HG03575 (cell line): ENCODE data around the gene PDZD8.
"Not testable (repeated sequence)": the region's sequence is repeated elsewhere in the genome, so short reads cannot be mapped to it uniquely, and the experiment has no call there.

Source experiments
- ATAC-seq: cut with Tn5 transposase; IDR thresholded peaks from one replicate; pipeline ENCODE4 v1.9.1; 2021; ENCODE audit not compliant: unreplicated experiment, insufficient number of reproducible peaks, low FRiP score; ENCODE audit errors: extremely low read depth

PDZD8 gene

DNA sequence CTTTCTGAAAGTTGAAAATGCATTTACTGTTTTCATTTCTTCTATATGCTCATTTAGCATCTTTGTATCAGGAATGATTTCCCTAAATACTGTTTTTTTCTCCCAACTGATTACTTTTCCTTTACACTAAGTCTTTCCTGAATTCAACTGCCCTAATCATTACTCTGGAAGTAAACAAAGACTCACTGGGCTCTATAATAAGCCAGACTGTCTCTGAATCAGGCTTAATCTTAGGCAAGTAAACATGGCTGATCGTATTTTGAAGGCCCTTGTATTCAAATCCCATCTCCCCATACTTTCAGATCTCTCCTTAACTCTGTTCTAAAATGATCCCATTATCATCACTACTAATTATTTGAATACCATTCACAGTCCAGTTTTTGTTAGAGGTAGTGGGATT is 61.6 kb downstream of the PDZD8 start:
- no peak for ATAC-seq

DNA sequence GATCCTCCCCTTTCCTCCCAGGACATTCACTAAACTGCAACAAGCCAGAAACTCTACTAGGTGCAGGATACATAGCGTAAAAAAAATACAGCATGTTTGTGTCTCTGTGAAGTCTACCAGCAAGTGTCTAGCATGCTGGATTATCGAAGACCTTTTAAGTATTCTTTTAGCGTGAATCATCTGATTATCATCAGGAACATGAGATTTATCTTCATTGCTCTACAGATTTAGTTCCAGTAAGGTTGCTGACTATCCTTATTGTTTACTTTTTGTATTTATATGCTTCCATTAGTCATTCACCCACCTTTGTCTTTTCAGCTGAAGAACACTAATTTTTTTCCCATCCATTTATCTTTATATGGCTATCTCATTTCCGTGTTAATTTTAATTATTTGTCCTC is 62.8 kb downstream of the PDZD8 start:
- ATAC-seq = no peak

DNA sequence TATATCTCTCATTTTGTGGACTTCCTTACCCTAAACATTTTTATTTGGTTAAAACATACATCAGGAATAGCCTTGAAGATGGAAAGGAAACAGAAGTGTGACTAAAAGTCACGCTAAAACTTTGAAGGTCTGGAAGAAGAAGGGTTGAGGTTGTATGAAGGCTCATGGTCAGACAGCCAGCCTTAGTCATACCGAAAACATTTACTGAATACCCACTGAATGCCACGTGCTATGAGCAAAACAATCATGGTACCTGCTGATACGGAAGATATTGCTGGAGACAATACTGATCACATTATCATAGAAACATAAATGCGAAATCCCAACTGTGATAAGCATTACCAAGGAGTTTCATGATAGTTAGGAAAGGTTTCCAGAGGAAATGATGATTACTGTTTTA is 64.0 kb downstream of the PDZD8 start:
- ATAC-seq = no peak

DNA sequence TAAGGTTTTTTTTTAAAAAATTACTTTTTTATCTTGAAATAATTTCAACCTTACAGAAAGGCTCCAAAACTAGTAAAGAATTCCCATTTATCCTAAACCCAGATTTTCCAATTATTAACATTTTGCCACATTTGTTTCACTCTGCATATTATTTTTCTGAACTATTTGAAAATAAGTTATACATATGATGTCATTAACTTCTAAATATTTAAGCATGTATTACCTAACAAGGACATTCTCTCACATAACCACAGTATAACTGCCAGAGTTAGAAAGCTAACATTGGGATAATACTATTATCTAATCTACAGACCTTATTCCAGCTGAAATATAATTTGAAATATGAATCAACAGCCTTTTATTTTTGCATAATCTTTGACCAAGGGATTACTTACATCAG is 68.6 kb downstream of the PDZD8 start:
- ATAC-seq = no peak

DNA sequence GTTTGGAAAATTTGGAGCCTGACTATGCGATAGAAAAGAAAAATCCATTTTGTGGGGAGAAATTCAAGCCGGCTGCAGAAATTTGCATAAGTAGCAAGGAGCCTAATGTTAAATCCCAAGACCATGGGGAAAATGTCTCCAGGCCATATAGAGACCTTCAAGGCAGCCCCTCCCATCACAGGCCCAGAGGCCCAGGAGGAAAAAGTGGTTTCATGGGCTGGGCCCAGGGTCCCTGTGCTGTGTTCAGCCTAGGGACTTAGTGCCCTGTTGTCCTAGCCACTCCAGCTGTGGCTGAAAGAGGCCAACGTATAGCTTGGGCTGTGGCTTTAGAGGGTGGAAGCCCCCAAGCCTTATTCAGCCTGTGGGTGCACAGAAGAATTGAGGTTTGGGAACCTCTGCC is 71.8 kb downstream of the PDZD8 start:
- ATAC-seq = not testable (repeated sequence)

DNA sequence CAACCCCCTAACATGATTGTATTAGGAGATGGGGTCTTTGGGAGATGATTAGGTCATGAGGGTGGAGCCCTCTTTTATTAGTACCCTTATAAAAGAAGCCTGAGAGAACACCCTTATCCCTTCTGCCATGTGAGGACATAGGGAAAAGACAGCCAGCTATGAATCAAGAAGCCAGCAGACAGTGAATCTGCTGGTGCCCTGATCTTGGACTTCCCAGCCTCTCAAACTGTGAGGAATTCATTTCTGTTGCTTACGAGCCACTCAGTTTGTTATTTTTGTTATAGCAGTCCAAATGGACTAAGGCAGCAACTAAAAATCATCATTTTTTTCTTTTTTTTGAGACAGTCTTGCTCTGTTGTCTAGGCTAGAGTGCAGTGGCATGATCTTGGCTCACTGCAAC is 74.6 kb downstream of the PDZD8 start:
- no peak for ATAC-seq

DNA sequence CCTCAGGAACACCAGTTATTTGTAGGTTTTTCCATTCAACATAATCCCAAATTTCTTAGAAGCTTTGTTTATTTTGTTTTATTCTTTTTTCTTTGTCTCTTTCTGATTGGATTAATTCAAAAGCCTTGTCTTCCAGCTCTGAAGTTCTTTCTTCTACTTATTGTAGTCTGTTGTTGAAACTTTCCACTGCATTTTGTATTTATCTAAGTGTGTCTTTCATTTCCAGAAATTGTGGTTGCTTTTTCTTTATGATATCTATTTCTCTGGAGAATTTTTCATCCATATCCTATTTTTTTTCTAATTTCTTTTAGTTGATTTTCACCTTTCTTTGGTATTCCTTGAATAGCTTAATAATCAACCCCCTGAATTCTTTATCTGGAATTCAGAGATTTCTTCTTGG is 75.8 kb downstream of the PDZD8 start:
- no peak for ATAC-seq

DNA sequence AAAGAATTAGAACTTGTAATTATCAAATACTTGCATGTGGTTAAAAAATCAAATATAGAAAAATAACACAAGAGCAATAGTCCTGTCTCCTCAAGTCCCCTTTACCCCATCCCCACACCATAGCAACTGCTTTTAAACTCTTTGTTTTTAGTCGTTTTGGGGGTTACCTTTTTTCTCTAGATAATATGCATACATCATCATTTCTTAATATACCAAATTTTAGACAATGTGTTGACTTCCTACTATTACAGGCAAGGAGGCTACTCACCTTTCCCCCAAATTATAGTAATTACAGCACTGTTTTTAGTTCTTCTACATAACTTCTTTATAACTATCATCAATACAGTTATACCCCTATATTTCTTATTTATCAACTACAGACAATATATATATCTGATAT is 77.0 kb downstream of the PDZD8 start:
- ATAC-seq = no peak

DNA sequence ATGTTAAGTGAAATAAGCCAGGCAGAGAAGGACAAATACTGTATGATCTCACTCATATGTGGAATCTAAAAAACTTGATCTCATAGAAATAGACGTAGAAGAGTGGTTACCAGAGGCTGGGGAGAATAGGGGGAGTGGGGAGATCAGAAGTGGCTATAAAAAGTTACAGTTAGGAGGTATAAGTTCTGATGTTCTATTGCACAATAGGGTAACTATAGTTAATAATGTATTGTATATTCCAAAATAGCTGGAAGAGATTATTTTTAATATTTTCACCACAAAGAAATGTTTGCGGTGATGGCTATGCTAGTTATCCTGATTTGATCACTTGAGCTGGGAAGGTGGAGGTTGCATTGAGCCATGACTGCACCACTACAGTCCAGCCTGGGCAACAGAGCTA is 80.5 kb downstream of the PDZD8 start:
- ATAC-seq = no peak

DNA sequence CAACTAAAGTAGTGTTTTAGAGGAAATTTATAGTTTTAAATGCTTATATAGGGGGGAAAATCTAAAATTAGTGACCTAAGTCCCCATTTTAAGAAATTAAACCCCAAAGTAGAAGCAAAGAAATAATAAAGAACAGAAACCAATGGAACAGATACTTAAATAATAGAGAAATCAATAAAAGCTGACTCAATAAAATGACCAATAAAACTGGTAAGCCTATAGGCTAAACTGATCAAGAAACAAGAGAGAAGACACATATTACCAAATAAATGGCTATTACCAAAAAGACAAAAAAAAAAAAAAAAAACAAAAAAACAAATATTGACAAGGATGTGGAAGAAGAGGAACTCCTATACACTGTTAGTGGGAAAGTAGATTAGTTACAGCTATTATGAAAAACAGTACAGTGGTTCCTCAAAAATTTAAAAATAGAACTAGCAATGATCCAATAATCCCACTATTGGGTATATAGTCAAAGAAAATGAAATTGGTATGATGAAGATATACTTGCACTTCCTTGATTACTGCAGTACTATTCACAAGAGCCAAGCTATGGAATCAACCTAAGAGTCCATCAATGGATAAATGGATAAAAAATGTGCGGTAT is 81.1 kb downstream of the PDZD8 start:
- no peak for ATAC-seq

DNA sequence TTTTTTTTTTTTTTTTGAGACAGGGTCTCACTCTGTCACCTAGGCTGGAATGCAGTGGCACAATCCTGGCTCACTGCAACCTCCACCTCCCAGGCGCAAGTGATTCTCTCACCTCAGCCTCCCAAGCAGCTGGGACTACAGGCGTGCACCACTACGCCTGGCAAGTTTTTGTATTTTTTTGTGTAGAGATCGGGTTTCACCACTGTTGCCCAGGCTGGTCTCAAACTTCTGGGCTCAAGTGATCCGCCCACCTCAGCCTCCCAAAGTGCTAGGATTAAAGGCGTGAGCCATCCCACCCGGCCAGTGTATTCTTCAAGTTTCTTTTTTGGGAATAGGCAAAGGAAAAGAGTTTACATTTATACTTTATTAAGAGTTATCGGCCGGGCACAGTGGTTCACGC is 84.4 kb downstream of the PDZD8 start:
- not testable (repeated sequence) for ATAC-seq

DNA sequence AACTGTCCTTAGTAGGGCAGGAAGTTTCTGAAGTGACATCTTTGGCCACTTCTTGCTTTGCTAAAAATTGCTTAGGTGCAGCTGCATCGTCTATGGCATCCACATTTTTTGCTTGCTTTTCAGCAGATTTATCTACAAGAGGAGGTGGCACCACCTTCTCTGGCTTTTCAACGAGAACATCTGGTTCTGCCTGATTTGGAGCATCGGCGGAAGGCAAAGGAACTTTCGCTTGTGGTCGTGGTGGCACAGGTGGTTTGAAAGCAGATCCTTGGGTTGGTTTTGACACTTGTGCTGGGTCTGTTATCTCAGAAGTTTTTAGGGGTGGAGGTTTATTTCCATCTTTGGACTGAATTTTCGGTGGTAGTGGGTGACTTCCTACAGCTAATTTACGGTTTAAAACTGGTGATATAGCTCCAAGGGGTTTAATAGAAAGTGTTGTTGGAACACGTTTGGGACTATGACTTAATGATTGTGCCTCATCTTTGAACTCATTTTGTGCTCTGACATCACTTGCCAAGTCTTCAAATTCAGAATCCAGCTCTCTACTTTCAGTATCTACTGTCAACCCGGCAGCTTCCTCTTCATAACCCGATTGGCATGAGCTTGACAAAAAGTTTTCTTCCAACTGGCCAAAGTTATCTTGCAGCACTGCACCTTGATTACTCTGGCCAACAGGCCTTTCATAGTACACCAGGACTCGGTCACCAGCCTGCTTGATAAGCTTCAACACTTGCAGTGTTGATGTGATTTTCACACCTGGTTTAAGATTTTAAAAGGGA is 90.3 kb downstream of the PDZD8 start:
- no peak for ATAC-seq

DNA sequence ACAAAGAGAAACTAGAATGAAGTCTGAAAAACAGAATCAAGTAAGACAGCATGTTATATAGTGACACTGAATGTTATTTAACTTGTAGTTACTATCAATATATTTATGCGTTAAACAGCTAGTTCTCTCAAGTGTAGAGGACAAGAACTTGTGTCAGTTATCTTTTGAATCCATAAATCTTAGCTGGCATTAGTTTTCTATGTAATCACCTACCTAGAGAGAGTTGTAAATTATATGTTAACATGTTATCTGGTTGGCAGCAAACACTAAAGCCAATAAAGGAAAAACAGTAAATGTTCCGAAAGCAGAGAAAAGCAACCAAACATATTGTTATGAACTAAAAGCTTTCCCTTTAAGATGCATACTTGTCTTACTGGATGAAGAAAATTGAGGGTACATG is 97.6 kb downstream of the PDZD8 start:
- no peak for ATAC-seq

DNA sequence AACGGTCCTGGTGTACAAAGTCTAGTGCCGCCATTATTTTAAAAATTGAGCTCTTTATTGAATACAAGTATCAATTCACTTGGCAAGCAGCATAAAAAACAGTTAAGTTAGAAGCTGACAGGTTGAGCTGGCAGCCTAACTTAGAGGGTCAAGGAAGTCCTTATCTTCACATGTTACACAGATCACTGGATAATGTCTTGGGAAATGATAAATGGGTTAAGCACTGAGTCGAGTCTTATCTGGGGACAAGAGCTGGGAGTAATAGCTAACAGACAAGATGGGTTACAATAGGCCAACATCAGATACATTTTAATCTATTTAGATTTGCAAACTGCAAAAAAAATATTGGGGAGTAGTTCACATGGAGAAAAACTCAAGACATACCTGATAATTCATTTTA is 100.1 kb downstream of the PDZD8 start:
- no peak for ATAC-seq

DNA sequence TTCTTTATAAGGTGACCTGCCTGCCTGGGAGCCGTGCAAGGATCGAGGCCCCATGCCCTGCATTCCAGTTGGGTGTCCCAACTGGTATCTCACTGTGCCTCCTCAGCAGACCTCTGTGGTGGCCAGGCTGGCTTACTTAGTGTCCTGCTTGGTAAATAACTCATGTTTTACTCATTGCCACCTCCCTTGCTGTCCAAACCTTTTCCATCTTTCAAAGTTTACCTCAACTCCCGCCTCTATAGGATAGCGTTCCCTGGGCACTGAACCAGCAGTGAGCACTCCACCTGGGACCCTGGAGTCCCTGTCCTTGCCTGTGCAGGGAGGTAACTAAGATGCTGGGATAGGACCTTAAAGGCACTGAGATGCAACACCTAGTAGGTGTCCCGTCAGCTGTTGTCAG is 100.7 kb downstream of the PDZD8 start:
- no peak for ATAC-seq

DNA sequence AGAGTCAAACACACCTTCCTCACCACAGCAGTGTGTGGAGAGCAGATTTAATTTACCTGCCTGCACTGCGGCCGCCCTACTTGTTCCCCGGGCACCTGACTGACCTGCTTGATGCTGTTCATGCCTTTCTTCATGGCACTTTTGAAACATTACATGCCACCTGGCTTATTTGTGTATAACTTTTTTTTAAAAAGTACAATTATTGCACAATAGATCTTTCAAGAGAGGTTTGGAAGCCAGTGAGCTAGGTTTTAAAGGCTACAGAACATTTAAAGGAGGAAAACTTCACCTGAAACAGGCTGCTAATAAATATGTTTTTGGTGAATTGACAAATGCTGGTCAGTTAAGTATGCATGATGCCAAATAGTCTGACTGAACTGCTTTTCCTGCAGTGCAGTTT is 101.3 kb downstream of the PDZD8 start:
- ATAC-seq = no peak

DNA sequence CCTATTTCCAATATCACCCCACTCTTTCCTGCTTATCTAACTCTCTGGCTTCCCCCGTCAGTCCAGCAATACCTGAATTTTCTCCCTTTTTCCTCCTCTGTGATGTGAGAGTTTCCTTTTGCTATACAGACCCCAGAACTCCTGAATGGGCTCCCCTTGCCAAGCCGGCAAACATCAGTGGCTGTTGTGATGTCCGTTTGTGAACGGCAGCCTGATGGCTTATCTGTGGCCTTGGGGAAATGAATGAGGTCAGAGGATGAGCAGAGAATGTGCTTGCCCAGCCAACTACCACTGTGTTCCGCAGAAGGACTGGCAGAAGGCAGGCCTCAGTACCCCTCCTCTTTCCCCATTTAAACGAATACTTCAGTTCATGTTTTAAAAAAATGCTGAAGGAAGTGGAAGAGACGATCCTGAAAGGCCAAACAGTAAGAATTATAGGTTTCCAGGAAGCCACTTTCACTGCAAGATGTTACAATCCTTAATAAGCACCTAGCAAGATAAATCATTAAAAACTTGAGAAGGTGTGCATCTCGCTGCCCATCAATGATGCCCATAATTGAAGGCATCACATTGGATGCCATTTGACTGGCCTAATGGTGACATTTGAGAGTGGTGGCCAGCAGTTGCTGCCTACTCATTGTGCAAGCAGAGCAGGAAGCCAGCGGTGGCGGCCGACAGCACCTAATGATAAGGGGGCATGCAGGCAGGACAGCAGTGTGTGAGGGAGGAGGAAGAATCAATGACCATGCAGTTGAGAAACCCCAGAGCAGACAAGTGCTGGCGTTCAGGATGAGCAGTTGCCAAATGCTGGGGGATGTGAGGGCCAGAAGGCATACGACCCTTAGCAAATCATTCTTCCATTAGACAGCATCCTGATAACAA is 102.8 kb downstream of the PDZD8 start:
- ATAC-seq = no peak

DNA sequence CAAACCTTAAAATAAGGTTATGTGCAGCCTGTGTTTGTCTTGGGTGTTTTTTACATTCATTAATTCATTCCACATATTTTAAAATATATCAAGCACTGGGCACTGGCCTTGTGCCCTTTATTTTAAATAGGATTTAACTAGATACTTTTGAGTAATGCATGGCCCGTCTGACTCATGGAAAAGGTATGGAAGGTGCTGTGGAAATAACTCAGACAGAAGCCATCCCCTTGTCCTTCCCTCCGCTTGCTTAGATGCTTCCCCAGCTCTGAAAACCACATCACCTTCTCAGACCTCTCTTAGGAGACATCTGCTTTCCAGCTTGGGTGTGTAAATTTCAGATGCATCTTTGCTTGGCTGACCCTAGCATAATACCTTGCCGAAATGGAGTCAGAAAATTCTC is 103.8 kb downstream of the PDZD8 start:
- no peak for ATAC-seq

DNA sequence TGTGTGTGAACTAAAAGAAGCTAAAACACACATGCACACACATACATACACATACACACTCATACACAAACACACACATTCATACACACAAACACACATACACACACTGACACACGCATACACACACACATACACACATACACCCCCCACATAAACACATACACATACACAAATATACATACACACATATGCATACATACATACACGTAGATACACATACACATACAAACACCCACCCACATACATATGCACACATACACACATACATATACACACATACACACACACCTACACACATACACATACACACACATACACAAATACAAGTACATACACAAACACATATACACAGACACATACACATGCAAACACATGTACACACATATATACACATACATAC is 106.3 kb downstream of the PDZD8 start:
- ATAC-seq = no peak

DNA sequence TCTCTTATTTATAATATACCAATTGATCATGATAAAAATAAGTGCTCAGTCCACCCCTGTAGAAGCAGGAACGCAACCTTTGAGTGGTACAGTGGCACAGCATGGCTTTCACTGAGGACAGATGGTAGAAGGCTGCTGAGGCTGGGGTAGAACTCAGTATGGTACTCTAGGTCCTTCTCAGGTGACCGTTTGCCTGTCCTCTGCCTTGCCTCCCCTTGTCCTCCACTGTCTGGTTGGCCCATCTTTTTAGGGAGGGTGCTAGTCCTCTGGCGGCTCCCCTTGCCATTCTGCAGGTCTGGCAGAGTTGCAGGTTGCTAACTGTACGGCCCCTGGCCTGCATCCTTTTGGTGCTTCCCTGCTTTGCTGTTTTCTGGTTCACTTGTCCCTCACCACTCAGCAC is 107.0 kb downstream of the PDZD8 start:
- ATAC-seq = no peak
